NCI-H345 (cell line): ENCODE measurements around the gene GCGR.
"Not testable (repeated sequence)": the region's sequence is repeated elsewhere in the genome, so short reads cannot be mapped to it uniquely, and the experiment has no call there.

Source experiments
- DNase-seq: peaks from one replicate; lab custom pipeline; 2025; lab: John Stamatoyannopoulos, UW

GCGR gene

DNA sequence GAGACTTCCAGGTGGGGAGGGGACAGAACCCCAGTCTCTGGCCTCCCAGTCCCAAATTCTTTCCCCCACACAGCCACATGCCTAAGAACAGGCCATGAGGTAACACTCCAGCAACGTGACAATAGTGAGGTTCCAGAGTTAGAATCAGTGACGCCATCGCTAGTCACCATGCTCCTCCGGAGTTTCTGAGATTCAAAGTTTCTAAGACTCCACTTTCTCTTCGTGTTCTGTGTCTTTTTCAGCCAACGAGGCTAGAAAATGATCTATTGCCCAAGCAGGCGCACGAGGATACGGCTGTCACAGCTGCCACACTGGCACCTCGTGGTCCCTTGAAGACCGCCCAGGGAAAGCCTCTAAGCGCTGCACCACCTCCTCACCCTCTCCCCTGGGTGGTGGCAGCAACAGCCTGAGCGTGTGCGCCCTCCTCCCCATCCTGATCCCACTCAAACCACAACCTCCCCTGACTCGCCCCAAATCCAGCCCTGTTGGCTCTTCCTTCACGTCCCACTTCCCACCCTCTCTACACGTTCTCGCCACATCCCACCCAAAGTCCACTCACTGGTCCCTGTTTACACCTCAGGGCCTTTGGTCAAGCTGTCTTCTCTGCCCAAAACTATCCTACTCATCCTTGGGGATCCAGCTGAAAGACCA is 28.1 kb downstream of the GCGR start:
- peak; percentile 20 for DNase-seq

DNA sequence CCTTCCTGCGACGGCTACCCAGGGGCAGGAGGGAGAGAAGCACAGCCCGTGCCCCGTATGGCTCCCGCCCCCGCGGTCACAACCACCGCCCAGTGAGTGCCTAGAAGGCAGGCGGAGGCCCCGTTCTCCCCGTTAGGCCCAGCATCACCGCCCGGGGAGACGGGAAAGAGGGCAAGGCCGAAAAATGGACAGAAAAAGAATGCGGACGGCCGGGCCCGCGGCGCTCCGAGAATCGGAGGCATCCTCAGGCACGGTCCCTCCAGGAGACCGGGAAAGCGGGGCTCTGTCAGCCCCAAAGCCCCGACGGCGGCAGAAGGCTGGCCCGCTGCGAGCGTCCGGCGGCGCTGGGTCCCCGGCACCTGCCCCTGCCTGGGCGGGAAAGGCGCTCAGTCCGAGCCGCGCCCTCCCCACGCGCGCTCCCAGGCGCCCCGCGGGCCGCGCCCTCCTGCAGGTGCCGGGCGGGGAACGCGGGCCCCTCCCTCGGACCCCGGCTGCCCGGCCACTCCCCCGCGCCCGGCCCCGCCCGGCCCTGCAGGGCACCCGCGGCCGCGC is 28.7 kb downstream of the GCGR start:
- peak; percentile 52 for DNase-seq

DNA sequence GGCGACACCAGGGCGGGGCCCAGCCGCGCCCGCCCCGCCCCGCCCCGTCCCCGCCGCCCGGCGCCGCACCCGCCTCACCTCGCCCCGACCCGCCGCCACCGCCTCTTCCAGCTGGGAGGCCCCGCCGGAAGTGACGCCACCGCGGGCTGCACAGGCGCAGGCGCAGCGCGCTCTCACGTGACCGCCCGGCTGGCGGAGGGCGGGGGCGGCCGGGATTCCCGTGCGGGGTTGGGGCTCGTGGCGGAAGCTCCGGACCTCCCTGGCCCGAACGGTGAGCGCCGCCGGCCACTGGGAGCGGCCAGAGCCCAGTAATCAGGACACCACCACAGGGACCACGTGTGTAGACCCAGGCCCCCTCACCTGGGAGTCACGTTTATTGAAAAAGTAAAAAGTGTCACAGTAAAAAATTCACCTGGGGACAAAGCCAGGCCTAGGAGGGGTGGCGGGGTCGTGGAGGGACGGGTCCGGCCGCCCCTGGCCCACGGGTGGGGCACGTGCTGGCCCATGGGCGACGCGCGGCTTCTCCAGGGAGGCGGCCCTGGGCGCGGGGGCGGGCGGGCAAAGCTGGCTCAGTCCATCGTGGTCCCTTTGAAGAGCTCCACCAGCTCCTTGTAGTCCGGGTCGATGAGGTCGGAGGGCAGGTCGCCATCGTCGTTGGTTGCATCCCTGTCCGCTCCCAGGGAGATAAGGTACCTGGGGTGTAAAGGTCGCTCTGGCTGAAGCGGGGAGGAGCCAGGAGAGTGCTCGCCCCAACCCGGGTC is 29.4 kb downstream of the GCGR start, which contains the start of gene MCRIP1:
Gene MCRIP1, minus strand, starts transcription at position 132 of the 761 bp plus-strand sequence. CDS start 8,785 bp downstream, outside the sequence.
- peak; percentile 99 for DNase-seq

DNA sequence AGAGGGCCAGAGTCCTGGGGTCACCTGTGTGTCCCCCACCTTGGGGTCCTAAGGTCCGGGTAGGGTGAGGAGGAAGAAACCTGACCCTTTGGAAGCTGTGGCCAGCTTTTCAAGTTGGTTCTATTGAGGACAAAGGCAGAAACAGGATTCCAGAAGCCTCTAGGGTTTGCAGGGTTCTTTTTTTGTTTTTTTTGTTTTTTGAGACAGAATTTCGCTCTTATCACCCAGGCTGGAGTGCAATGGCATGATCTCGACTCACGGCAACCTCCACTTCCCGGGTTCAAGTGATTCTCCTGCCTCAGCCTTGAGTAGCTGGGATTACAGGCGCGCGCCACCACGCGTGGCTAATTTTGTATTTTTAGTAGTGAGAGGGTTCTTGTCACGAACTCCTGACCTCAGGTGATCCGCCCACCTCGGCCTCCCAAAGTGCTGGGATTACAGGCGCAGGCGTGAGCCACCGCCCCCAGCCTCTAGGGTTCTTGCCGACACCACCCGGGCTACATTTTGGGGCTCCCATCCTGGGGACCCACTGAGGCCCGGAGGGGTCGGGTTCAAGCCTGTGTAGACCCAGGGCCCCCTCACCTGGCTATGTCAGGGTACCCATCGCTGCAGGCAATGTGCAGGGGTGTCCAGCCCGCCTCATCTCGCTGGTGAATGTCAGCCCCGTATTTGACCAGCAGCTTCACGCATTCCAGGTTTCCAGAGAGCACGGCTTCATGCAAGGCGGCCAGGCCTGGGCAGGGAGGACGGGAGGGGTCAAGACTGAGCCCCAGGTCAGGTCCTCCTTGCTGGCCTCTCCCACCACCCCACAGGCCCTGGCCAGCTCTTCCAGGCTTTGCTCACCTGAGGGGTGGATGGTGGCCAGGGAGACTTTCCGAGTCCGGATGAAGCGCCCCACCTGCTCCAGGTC is 30.2 kb downstream of the GCGR start:
- DNase-seq, result no peak

DNA sequence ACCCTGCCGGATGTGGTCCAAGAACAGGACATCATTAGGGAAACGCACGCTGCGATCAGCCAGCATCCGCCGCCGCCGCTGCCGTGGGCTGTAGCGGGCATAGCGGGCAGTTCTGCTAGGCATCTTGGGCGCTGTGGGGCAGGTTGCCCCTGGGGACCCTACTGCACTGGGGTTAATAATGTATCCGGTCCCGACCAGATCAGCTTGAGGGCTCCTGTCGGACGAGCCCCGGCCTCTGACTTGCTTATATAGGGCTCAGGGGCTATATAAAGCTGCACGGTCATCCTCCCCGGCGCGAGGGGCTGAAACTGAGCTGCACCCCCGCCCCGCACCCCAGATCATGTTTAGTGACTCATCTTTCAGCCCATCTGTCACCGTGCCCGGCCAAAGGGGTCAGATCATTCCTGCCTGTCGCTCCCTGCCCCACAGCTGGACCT is 30.9 kb downstream of the GCGR start, which contains the start of gene PPP1R27:
Gene PPP1R27, minus strand, starts transcription at position 220 of the 437 bp plus-strand sequence. Its CDS starts 97 bp downstream, at position 123.
- DNase-seq, result no peak

DNA sequence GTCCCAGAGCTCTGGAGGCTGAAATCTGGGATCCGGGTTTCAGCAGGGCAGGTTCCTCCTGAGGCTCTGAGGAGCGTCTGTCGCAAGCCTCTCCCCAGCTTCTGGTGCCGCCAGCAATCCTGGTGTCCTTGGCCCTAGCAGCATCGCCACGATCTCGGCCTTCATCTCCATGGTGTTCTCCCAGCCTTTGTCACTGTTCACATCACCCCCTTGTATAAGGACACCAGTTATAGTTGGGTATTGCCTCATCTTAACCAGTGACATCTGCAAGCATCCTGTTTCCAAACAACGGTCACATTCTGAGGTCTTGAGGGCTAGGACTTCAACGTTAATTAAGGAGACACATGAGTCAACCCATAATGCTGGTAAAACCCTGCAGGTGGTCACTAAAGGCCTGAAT is 33.7 kb downstream of the GCGR start:
- DNase-seq, result no peak

DNA sequence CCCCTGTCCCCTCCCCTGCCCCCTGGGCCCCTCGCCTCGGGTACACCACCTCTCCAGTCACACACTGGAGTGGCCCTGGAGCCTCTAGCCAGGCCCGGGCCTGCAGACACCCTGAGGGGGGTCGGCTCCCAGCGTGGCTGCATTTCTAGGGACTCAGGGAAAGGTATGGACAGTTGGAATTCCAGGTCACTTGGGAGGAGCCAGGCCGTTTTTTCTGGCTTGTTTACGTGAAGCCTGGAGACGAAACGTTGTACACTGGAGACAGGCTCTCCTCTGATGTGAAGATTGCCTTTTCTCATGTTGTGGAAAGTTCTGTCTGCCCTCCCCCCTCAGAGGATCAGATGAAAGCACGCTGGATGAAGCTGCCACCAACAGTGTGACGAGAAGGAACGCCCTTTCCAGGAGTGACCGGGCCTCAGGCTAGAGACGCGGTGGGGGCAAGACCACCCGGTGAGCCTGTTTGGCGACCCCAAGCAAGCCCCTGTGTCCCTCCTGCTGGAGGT is 34.9 kb downstream of the GCGR start:
- no peak for DNase-seq

DNA sequence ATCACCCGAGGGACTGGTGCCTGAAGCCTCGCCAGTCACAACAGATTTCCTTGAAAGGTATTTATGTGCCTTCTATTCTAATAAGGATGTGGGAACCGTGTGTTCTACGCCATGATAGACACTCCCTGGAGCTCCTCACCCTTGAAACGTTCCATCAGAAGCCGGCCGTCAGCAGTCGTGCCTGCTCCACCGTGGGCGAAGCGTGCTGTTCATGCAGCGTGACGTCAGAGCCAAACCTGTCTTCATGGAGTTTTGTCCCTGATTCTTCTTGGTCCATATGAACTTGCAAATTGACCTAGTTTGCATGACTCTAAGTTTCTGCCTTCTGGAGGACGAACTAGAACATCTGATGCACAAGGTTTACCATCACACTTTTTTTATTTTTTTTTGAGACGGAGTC is 35.4 kb downstream of the GCGR start:
- DNase-seq, result no peak

DNA sequence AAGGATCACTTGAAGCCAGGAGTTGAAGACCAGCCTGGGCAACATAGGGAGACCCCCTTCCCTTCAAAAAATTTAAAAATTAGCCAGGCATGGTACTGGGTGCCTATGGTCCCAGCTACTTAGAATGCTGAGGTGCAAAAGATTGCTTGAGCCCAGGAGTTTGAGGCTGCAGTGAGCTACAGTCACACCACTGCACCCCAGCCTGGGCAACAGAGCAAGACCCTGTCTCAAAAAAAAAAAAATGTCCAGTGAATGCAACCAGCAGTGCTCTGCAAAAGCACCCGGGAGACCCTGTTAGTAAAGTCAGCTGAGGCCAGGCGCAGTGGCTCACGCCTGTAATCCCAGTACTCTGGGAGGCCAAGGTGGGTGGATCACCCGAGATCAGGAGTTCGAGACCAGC is 36.1 kb downstream of the GCGR start:
- not testable (repeated sequence) for DNase-seq

DNA sequence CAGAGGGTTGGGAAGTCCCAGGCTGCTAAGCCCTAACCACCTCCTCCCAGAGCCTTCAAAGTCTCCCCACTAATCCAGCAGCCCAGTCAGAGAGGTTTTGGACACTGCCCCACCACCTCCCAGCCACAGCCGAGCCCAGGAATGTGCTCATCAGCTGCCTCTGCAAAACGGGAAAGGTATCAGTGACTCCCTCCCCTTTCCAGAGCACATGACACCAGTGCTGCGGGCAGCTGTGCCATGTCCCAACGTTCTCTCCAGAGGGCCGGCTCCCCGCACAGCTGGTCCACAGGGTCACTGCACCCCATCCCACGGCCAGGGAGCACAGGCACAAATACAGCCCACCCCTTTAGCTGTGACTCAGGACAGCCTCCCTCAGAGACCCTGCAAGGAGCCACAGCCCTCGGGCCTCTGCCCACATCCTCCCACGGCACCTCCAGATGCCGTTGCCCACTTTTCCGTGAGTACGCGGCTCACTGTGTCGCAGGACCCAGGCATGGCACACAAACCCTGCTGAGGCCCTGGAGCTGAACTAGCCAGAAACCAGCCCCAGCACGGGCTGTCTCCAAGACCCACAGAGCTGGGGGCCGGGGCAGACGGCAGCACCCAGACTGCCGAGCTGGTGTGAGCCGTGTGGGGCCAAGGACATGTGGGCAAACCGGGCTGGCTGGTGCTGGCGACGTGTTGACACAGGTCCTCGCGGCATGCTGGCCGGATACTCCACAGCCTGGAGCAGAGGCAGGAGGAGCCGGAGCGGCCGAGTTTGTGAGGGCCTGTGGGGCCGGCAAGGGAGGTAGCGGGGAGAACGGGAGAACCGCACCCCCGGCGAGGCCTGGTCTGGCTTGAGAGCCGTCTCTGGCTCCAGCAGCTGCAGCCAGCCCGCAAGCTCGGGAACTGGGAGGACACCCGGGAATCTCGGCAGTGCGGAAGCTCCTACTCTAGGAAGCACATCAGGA is 37.2 kb downstream of the GCGR start:
- no peak for DNase-seq

DNA sequence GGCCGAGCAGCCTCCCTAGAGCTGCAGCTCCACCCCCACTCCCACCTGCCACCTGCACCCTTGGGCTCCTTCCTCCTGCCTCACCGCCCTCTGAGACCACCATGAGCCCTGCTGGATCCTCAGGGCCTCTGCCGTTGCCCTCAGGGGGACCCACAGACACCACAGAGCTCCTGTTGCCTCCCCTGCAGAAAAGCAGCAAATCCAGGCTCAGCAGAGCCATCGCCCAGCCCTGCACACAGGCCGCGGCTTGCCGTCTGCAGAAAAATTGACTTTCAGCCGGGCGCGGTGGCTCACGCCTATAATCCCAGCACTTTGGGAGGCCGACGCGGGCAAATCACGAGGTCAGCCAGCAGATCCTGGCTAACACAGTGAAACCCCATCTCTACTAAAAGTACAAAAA is 37.9 kb downstream of the GCGR start:
- DNase-seq, result no peak

DNA sequence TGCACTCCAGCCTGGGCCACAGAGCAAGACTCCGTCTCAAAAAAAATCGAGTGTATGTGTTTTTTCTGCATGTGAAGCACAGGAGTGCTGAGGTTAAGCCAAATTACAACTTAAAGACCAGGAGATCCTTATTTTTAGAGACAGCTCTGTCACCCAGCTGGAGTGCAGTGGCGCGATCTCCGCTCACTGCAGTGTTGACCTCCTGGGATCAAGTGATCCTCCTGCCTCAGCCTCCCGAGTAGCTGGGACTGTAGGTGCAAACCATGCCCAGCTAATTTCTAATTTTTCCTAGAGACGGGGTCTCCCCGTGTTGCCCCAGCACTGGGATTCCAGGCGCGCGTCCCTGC is 38.4 kb downstream of the GCGR start:
- DNase-seq, result no peak

DNA sequence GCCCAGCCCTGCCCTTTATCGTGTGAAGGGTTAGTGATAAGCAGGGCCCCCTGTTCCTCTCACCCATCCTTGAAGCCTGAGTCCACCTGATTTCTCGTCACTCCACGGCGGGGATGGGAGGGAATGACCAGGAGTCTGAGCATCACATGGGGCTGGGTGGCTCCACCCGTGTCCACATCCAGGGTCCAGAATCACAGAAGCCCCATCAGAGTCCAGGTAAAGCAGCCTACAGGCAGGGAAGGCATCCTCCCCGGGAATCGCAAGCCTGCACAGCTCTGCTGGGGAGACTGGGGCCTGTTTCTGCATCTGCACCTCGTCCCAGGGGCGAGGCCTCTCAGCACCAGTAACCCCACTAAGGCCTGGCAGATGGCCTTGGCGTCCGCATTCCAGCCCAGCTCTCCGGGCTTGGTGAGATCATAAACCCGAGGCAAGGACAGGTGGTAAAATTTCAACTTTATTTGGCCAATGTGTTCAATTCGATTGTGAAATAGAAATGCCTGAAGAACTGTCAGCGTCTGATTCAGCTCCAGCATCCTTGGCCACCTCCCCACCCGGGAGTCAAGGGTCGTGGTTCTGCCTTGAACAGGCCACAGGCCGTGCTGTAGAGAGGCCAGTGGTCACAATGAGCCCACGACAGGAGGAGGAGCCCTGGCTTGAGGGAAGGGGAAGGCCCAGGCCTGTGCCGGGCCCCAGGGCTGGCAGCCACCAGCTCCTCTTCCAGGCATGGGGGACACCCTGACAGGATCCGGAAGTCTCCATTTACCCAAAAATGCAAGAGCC is 39.0 kb downstream of the GCGR start:
- DNase-seq, result no peak

DNA sequence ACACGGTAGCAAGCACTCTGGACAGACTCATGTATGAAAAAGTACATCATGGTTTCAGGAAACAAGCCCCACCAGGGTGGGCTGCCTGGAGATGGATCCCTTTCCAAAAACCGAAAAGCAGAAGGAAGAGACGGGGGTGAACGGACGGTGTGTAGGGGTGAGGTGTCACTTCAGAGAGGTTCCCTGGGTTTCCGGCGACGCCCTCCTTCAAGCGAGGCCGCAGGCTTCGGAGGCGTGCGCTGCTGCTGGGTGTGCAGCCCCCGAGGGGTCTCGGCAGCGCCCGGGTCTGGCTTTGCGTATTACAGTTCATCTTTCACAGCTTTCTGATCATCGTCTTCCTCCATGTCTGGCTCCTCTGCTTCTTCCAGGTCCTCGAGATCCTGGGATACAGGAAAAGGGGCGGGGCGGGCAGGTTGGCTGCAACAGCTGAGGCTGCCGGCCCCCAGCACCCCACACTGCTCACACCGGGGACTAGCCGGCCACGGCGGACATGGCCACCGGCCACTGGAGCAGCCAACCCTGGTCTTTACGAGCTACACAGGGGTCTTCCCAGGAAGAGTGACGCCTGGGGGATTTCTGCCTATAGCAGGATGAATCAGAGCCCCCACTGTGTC is 39.9 kb downstream of the GCGR start:
- DNase-seq, result no peak

DNA sequence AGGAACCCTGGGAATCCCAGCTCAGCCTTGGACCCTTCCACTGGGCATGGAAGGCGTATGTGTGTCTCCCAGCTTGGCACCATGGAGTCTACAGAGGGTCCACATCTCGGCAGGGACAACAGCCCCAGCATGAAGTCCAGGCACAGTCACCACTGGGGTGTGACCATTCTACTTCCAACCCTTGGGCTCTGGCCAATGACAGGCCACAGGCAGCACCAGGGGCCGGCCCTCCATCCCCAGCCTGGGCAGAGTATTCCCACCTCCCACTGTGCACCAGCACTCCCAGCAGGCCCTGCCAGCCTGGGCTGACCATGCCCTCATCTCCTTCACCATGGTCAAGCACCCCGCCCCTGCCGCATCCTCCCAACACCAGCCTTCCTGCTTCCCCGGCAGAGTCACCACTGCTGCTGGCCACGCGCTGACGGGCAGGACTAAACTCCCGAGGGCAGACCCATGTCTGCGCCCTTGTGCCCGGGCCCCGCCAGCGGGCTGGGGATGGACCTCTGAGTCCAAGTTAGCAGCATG is 40.4 kb downstream of the GCGR start:
- DNase-seq, result no peak

DNA sequence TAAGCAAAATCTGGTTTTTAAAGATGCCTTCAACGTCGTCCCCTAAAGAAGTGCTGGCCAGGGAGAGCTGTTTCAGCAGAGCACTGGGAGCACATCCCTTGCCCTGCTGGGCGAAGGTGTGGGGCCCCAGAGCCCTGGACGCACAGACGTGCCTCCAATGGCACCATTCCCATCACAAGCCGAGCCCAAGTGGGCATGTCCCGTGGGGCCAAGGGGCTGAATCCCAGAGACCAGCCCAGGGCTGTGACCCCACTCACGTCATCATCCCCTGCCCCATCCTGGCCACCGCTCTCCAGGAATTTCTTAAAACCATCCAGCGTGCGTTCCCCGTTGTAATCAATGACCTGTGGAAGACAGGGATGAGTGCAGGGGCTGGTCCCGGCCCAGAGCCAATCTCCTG is 40.9 kb downstream of the GCGR start:
- no peak for DNase-seq

DNA sequence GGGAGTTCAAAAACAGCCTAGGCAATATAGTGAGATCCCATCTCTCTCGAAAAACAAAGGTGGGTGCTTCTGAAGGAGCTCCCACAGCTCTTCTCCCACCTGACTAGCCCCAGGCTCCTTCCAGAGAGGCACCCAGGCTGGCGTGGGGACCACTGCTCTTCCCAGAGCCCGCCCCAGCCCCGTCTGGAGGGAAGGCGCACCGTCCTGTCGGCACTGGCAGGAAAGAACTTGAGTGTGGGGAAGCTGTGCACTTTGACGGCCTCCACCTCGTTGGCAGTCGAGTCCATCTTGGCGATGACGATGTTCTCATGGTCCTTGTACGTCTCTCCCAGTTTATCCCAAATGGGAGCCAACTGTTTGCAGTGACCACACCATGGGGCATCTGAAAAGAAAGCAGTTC is 41.4 kb downstream of the GCGR start:
- no peak for DNase-seq

DNA sequence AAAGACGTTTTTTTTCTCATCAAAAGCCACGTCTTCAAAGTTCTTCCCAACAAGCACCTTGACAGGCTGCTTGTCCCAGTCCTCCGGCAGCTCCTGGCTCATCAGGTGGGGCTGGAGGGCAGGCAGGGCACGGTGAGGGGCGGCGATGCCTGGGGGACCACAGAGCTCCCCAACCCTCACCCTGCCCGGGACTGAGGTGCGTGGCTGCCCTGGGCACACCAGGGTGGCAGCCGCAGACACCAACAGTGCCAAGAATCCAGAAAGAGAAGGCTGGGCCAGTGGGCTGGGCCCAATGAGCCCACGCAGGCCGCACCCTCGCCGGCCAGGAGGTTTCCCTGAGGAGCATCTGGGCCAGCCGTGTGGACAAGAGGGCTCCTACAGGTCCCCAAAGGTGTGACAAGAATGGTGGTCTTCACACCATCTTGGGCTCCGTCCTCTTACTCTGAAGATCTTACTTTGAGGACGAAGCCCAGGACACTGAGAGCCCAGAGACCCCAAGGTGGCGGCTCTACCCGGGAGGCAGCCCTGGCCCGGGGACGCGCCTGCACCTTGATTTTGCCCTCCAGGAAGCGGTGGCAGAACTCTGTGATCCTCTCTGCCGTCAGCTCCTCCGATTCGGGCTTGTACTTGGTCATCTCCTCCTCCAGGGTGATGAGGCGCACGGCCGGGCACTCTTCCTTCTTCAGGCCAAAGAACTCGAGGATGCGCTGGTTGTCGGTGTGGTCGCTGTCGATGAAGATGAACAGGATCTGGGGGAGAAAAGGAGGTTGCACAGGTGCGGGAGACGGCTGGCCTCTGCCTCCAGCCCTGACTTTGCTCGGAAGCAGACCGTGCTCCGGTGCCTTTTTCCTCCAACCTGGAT is 42.2 kb downstream of the GCGR start:
- DNase-seq, result no peak
